HG02642 (cell line): ENCODE measurements around the gene SLC25A15.
"Not testable (repeated sequence)": the region's sequence is repeated elsewhere in the genome, so short reads cannot be mapped to it uniquely, and the experiment has no call there.

Experiments used
- ATAC-seq: cut with Tn5 transposase; IDR thresholded peaks from one replicate; pipeline ENCODE4 v1.9.1; 2021; ENCODE audit warnings: mild to moderate bottlenecking; ENCODE audit not compliant: unreplicated experiment, poor library complexity

SLC25A15 gene

GRCh38 chr13:40780822-40781401 is 8.5 kb upstream of the SLC25A15 start:
- ATAC-seq = no peak

- ATAC-seq = no peak
Observed at GRCh38 chr13:40781717-40782116, 7.7 kb upstream of the SLC25A15 start.

- not testable (repeated sequence) for ATAC-seq
Observed at GRCh38 chr13:40782971-40783370, 6.4 kb upstream of the SLC25A15 start.

- no peak for ATAC-seq
Observed at GRCh38 chr13:40784540-40784939, 4.9 kb upstream of the SLC25A15 start.

GRCh38 chr13:40786568-40786996 is 2.8 kb upstream of the SLC25A15 start:
- no peak for ATAC-seq

- no peak for ATAC-seq
Observed at GRCh38 chr13:40787062-40787461, 2.3 kb upstream of the SLC25A15 start.

- not testable (repeated sequence) for ATAC-seq
Observed at GRCh38 chr13:40788540-40789274, 704 bp upstream of the SLC25A15 start.

- no peak for ATAC-seq
Observed at GRCh38 chr13:40790154-40790616, 774 bp downstream of the SLC25A15 start.

- no peak for ATAC-seq
Observed at GRCh38 chr13:40792284-40793051, 3.1 kb downstream of the SLC25A15 start.

- no peak for ATAC-seq
Observed at GRCh38 chr13:40793339-40793738, 3.9 kb downstream of the SLC25A15 start.

GRCh38 chr13:40794414-40795368 is 5.3 kb downstream of the SLC25A15 start:
- no peak for ATAC-seq

- no peak for ATAC-seq
Observed at GRCh38 chr13:40796649-40797048, 7.2 kb downstream of the SLC25A15 start.

- no peak for ATAC-seq
Observed at GRCh38 chr13:40798380-40798779, 9.0 kb downstream of the SLC25A15 start.

- no peak for ATAC-seq
Observed at GRCh38 chr13:40799508-40799907, 10.1 kb downstream of the SLC25A15 start.

GRCh38 chr13:40800559-40800958 is 11.1 kb downstream of the SLC25A15 start:
- ATAC-seq = no peak

- no peak for ATAC-seq
Observed at GRCh38 chr13:40801255-40802217, 12.1 kb downstream of the SLC25A15 start.

- ATAC-seq = no peak
Observed at GRCh38 chr13:40803316-40803715, 13.9 kb downstream of the SLC25A15 start.

- no peak for ATAC-seq
Observed at GRCh38 chr13:40806241-40806640, 16.8 kb downstream of the SLC25A15 start.

GRCh38 chr13:40809471-40809870 is 20.1 kb downstream of the SLC25A15 start:
- no peak for ATAC-seq
